Trophoblast cell (in vitro differentiated cells and primary cell): Measurements from ENCODE around the gene ARHGAP26.

Source experiments
- DNase-seq, 2 donors: peaks; one replicate each; pipeline ENCODE4 v3.0.0-alpha.2; 2016
- H2AFZ ChIP-seq: 2 replicates; pipeline ENCODE4 v1.6.1; 2013; ENCODE audit warnings: low read length, moderate library complexity, mild to moderate bottlenecking; ENCODE audit not compliant: insufficient read depth, poor library complexity
- H2AK5ac ChIP-seq: 2 replicates; pipeline ENCODE4 v1.6.1; 2013; ENCODE audit warnings: mild to moderate bottlenecking, low read length
- H2BK120ac ChIP-seq: 2 replicates; pipeline ENCODE4 v1.6.1; 2013; ENCODE audit warnings: low read length, mild to moderate bottlenecking, moderate library complexity; ENCODE audit not compliant: insufficient read depth, poor library complexity
- H2BK12ac ChIP-seq: 2 replicates; pipeline ENCODE4 v1.6.1; 2013; ENCODE audit warnings: mild to moderate bottlenecking, low read length, moderate library complexity
- H2BK5ac ChIP-seq: 2 replicates; pipeline ENCODE4 v1.6.1; 2013; ENCODE audit warnings: low read length, low read depth, moderate library complexity, mild to moderate bottlenecking; ENCODE audit not compliant: poor library complexity
- H3K14ac ChIP-seq: 2 replicates; pipeline ENCODE4 v1.6.1; 2013; ENCODE audit warnings: mild to moderate bottlenecking, low read length
- H3K18ac ChIP-seq: 2 replicates; pipeline ENCODE4 v1.6.1; 2013; ENCODE audit warnings: mild to moderate bottlenecking, low read length
- H3K23ac ChIP-seq: 2 replicates; pipeline ENCODE4 v1.6.1; 2013; ENCODE audit warnings: low read length
- H3K27ac ChIP-seq: 2 replicates; pipeline ENCODE4 v1.5.1; 2013; ENCODE audit warnings: low read depth, mild to moderate bottlenecking, inconsistent platforms, low read length, moderate library complexity
- H3K27me3 ChIP-seq: 2 replicates; pipeline ENCODE4 v1.6.1; 2013; ENCODE audit warnings: inconsistent platforms, mild to moderate bottlenecking, low read length, moderate library complexity; ENCODE audit not compliant: insufficient read depth
- H3K36me3 ChIP-seq, 2 experiments: 1 replicate in 1 of 2; 2 replicates in 1 of 2; pipeline ENCODE4 v1.6.1; 2013; ENCODE audit warnings: low read length in 2 of 2, mild to moderate bottlenecking in 2 of 2, moderate library complexity in 1 of 2; ENCODE audit not compliant: insufficient read depth in 2 of 2, control insufficient read depth in 1 of 2
- H3K4ac ChIP-seq: 2 replicates; pipeline ENCODE4 v1.6.1; 2013; ENCODE audit warnings: low read depth, mild to moderate bottlenecking, low read length, moderate library complexity
- H3K4me1 ChIP-seq, 2 experiments: 1 replicate in 1 of 2; 2 replicates in 1 of 2; pipeline ENCODE4 v1.6.1; 2013; ENCODE audit warnings: low read length in 2 of 2, mild to moderate bottlenecking in 2 of 2, moderate library complexity in 1 of 2; ENCODE audit not compliant: insufficient read depth in 2 of 2, control insufficient read depth in 1 of 2
- H3K4me2 ChIP-seq: 2 replicates; pipeline ENCODE4 v1.6.1; 2013; ENCODE audit warnings: inconsistent platforms, mild to moderate bottlenecking, low read length, moderate library complexity
- H3K4me3 ChIP-seq: 2 replicates; pipeline ENCODE4 v1.5.1; 2013; ENCODE audit warnings: mild to moderate bottlenecking, low read depth, low read length, inconsistent platforms
- H3K79me1 ChIP-seq: one replicate; pipeline ENCODE4 v1.6.1; 2013; ENCODE audit warnings: low read length
- H3K79me2 ChIP-seq: 2 replicates; pipeline ENCODE4 v1.6.1; 2013; ENCODE audit warnings: low read length, mild to moderate bottlenecking; ENCODE audit not compliant: control insufficient read depth, insufficient read depth, poor library complexity
- H3K9ac ChIP-seq: 2 replicates; pipeline ENCODE4 v1.6.1; 2013; ENCODE audit warnings: mild to moderate bottlenecking, low read length
- H3K9me3 ChIP-seq: 2 replicates; pipeline ENCODE4 v1.6.1; 2013; ENCODE audit warnings: low read depth, mild to moderate bottlenecking, control low read depth, inconsistent platforms, low read length; ENCODE audit not compliant: insufficient read depth
- H4K12ac ChIP-seq: 2 replicates; pipeline ENCODE4 v1.6.1; 2013; ENCODE audit warnings: low read depth, mild to moderate bottlenecking, low read length, moderate library complexity
- H4K8ac ChIP-seq: 2 replicates; pipeline ENCODE4 v1.6.1; 2013; ENCODE audit warnings: low read depth, mild to moderate bottlenecking, low read length, moderate library complexity
- H4K91ac ChIP-seq: one replicate; pipeline ENCODE4 v1.6.1; 2013; ENCODE audit warnings: low read depth, mild to moderate bottlenecking, low read length, moderate library complexity
- WGBS: extraction: QIAGEN DNeasy Blood & Tissue Kit; methylation state at CpG from one replicate; pipeline ENCODE4 v1.1.7; 2013; ENCODE audit warnings: missing lambda C conversion rate; ENCODE audit not compliant: insufficient read length, insufficient coverage; ENCODE audit errors: extremely low coverage; 5-methylcytosine and 5-hydroxymethylcytosine counted together

ARHGAP26 gene

GRCh38 chr5:143126174-143127019 is 356.2 kb downstream of the ARHGAP26 start:
- Histone ChIP-seq H2BK5ac (no peak overlapping the region), H4K12ac (no peak overlapping the region), H2BK120ac (no peak overlapping the region), H2AFZ (no peak overlapping the region), H3K9ac (no peak overlapping the region), H3K14ac (no peak overlapping the region), H3K4me1 (peaks cover 0 to 2% of the 10 kb centered on the region in 2 experiments), H3K4ac (no peak overlapping the region), H3K79me2 (no peaks in the 10 kb centered on the region), H2AK5ac (no peak overlapping the region), H3K27me3 (no peaks in the 10 kb centered on the region), H3K9me3 (no peaks in the 10 kb centered on the region), H3K23ac (no peak overlapping the region), H3K4me2 (no peak overlapping the region), H3K18ac (no peak overlapping the region), H2BK12ac (no peak overlapping the region), H4K91ac (no peak overlapping the region), H3K79me1 (no peaks in the 10 kb centered on the region), H3K36me3 (no peaks in the 10 kb centered on the region), H4K8ac (no peak overlapping the region), H3K4me3 (no peak overlapping the region), H3K27ac (no peak overlapping the region)
- DNase-seq: no peak
- WGBS: no CpG with 5 or more reads among the region's 3 CpGs

GRCh38 chr5:143128412-143129071 is 358.4 kb downstream of the ARHGAP26 start:
- no peak overlapping the region for H2BK120ac ChIP-seq
- H3K4me3 ChIP-seq: no peak overlapping the region
- WGBS: no CpG with 5 or more reads among the region's 7 CpGs
- H3K79me2 ChIP-seq: no peaks in the 10 kb centered on the region
- H2BK5ac ChIP-seq: no peak overlapping the region
- no peaks in the 10 kb centered on the region for H3K9me3 ChIP-seq
- no peak overlapping the region for H3K14ac ChIP-seq
- H3K27ac ChIP-seq: no peak overlapping the region
- no peak overlapping the region for H3K4ac ChIP-seq
- no peak overlapping the region for H4K91ac ChIP-seq
- H3K79me1 ChIP-seq: no peaks in the 10 kb centered on the region
- no peaks in the 10 kb centered on the region for H3K36me3 ChIP-seq
- H3K23ac ChIP-seq: no peak overlapping the region
- no peak overlapping the region for H2AFZ ChIP-seq
- no peak overlapping the region for H3K18ac ChIP-seq
- no peak overlapping the region for H4K12ac ChIP-seq
- H3K9ac ChIP-seq: no peak overlapping the region
- no peak for DNase-seq
- no peak overlapping the region for H4K8ac ChIP-seq
- H2BK12ac ChIP-seq: no peak overlapping the region
- H3K4me2 ChIP-seq: no peak overlapping the region
- no peaks in the 10 kb centered on the region for H3K27me3 ChIP-seq
- peaks cover 0 to 2% of the 10 kb centered on the region in 2 experiments for H3K4me1 ChIP-seq
- H2AK5ac ChIP-seq: no peak overlapping the region

GRCh38 chr5:143129203-143129602 is 359.0 kb downstream of the ARHGAP26 start:
- no peak for DNase-seq
- Histone ChIP-seq H3K4me2 (no peak overlapping the region), H3K9ac (no peak overlapping the region), H3K4me3 (no peak overlapping the region), H3K27me3 (no peaks in the 10 kb centered on the region), H3K23ac (no peak overlapping the region), H3K4me1 (peaks cover 0 to 2% of the 10 kb centered on the region in 2 experiments), H4K91ac (no peak overlapping the region), H3K79me1 (no peaks in the 10 kb centered on the region), H3K4ac (no peak overlapping the region), H4K8ac (no peak overlapping the region), H3K79me2 (no peaks in the 10 kb centered on the region), H2BK5ac (no peak overlapping the region), H4K12ac (no peak overlapping the region), H3K27ac (no peak overlapping the region), H2BK120ac (no peak overlapping the region), H2BK12ac (no peak overlapping the region), H2AK5ac (no peak overlapping the region), H3K36me3 (no peaks in the 10 kb centered on the region), H3K9me3 (no peaks in the 10 kb centered on the region), H3K14ac (no peak overlapping the region), H3K18ac (no peak overlapping the region), H2AFZ (no peak overlapping the region)
- WGBS: no CpG with 5 or more reads among the region's 3 CpGs

GRCh38 chr5:143129910-143130612 is 359.9 kb downstream of the ARHGAP26 start:
- no peaks in the 10 kb centered on the region for H3K4me1 ChIP-seq
- no peaks in the 10 kb centered on the region for H3K79me1 ChIP-seq
- H3K36me3 ChIP-seq: no peaks in the 10 kb centered on the region
- H2AFZ ChIP-seq: no peak overlapping the region
- H2BK12ac ChIP-seq: no peak overlapping the region
- H3K27ac ChIP-seq: no peak overlapping the region
- H4K91ac ChIP-seq: no peak overlapping the region
- H3K4me3 ChIP-seq: no peak overlapping the region
- no peak overlapping the region for H2BK120ac ChIP-seq
- no peak overlapping the region for H3K9ac ChIP-seq
- no peak overlapping the region for H3K18ac ChIP-seq
- no peak overlapping the region for H4K8ac ChIP-seq
- H3K9me3 ChIP-seq: no peaks in the 10 kb centered on the region
- H2BK5ac ChIP-seq: no peak overlapping the region
- H3K4ac ChIP-seq: no peak overlapping the region
- no CpG with 5 or more reads among the region's 5 CpGs for WGBS
- H3K27me3 ChIP-seq: no peaks in the 10 kb centered on the region
- no peak overlapping the region for H4K12ac ChIP-seq
- H2AK5ac ChIP-seq: no peak overlapping the region
- H3K23ac ChIP-seq: no peak overlapping the region
- DNase-seq: no peak
- H3K14ac ChIP-seq: no peak overlapping the region
- H3K4me2 ChIP-seq: no peak overlapping the region
- no peaks in the 10 kb centered on the region for H3K79me2 ChIP-seq
